Ovary (tissue), 3 donors: ENCODE data around the gene SCN2B.

Experiments
- EP300 ChIP-seq: sonication (generic); formaldehyde crosslinking; IDR thresholded peaks from one replicate; pipeline ENCODE4 v1.6.1; 2017; ENCODE audit warnings: antibody characterized with exemption
- POLR2A ChIP-seq: fragments of 450-650 bp; IDR thresholded peaks from one replicate; pipeline ENCODE4 v1.6.1; 2017; ENCODE audit warnings: antibody characterized with exemption, mild to moderate bottlenecking, moderate library complexity
- TF ChIP-seq, protein P1 (sequence below), 3 donors: fragments of 450-650 bp in 2 of 3; fragments of 200-600 bp in 1 of 3; IDR thresholded peaks; one replicate each; pipeline versions ENCODE4 v1.5.1 to v1.8.0; 2016 to 2022; ENCODE audit warnings: antibody characterized with exemption in 3 of 3, mild to moderate bottlenecking in 1 of 3
- donor health status: DM: no; HTN: no; CAD: no.

DNA sequence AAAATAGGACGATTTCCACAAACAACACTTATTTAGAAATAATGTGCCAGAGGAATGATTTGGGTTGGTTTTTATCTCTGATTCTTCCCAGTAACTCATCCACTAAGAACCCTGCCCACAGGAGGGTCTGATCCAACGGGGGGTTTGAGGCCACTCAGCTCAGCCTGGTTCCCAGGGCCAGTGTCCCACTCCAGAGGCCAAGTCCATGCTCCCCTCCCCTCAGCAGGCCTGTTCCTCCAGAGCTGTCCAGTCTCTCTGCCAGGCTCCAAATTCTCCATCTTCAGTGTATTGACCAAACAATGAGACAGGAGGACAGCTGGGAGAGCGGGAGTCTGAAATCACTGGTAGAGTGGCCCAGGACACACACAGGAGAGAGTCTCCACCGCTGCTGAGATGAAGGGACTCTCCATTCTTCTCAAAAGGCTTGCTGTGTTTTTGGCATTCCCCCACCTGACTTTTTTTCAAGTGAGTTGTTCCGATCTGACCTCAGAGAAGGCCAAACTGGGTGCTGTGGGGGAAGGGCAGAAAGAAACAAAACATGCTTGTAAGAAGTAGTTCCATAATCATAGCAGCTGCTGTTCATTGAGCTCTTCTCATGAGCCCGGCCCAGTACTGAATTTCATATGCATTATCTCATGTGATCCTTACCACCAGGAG, 17.6 kb upstream of the SCN2B start:
- TF ChIP-seq, protein P1, sequence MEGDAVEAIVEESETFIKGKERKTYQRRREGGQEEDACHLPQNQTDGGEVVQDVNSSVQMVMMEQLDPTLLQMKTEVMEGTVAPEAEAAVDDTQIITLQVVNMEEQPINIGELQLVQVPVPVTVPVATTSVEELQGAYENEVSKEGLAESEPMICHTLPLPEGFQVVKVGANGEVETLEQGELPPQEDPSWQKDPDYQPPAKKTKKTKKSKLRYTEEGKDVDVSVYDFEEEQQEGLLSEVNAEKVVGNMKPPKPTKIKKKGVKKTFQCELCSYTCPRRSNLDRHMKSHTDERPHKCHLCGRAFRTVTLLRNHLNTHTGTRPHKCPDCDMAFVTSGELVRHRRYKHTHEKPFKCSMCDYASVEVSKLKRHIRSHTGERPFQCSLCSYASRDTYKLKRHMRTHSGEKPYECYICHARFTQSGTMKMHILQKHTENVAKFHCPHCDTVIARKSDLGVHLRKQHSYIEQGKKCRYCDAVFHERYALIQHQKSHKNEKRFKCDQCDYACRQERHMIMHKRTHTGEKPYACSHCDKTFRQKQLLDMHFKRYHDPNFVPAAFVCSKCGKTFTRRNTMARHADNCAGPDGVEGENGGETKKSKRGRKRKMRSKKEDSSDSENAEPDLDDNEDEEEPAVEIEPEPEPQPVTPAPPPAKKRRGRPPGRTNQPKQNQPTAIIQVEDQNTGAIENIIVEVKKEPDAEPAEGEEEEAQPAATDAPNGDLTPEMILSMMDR (IDR thresholded peaks at IDR 0.05): no peak
- TF ChIP-seq EP300 (no peak), POLR2A (no peak)
